ENCODE measurements around the gene MYOM3.

DNA sequence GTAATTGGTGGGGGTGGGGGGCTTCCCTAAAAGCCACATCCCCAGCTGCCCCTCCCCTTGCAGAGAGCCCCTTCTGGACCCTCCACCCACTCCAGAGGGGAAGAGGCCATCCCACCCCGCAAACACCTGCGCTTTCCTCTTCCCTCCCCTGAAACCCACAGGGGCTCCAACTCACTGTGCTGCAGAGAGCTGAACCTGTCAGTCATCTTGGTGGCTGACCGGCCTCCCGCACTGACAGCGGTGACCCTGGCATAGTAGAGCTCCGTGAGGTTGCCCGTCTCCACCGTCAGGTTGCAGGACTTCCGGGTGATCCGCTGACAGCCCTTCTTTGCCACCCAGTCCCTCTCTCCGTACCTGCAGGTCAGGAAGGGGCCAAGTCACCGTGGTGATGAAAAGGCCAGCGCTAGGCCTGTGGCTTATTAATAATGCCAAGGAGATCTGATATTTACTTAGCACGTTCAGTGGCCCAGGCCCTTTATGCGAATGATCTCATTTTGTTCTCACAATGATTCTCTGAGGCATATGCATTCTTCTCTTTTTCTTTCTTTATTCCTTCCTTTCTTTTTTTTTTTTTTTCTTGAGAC, 25.1 kb upstream of the MYOM3 start:
- TF ChIP-seq, protein P1, sequence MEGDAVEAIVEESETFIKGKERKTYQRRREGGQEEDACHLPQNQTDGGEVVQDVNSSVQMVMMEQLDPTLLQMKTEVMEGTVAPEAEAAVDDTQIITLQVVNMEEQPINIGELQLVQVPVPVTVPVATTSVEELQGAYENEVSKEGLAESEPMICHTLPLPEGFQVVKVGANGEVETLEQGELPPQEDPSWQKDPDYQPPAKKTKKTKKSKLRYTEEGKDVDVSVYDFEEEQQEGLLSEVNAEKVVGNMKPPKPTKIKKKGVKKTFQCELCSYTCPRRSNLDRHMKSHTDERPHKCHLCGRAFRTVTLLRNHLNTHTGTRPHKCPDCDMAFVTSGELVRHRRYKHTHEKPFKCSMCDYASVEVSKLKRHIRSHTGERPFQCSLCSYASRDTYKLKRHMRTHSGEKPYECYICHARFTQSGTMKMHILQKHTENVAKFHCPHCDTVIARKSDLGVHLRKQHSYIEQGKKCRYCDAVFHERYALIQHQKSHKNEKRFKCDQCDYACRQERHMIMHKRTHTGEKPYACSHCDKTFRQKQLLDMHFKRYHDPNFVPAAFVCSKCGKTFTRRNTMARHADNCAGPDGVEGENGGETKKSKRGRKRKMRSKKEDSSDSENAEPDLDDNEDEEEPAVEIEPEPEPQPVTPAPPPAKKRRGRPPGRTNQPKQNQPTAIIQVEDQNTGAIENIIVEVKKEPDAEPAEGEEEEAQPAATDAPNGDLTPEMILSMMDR (conservative IDR thresholded peaks at IDR 0.05; ENCODE audit: low read depth, low read length): no peak
- TF ChIP-seq EZH2 (IDR thresholded peaks at IDR 0.05; ENCODE audit: low read length, unreplicated experiment) (no peak), EZH2phosphoT487 (IDR thresholded peaks at IDR 0.05; ENCODE audit: borderline replicate concordance, low read length) (no peak)

Data from PC-3 (cell line).